Measurements from ENCODE around the gene MBD6.
"Not testable (repeated sequence)": the region's sequence is repeated elsewhere in the genome, so short reads cannot be mapped to it uniquely, and the experiment has no call there.

Gene MBD6

GRCh38 chr12:57569858-57570257, 47.2 kb downstream of the MBD6 start:
- no peak overlapping the region for H3K27ac ChIP-seq (ENCODE audit: low read length)
- no peaks in the 10 kb centered on the region for H3K36me3 ChIP-seq (replicated peaks; ENCODE audit: insufficient read depth, low read length)
- H3K9me2 ChIP-seq (replicated peaks; ENCODE audit: insufficient read depth, low read length): no peaks in the 10 kb centered on the region
- no peaks in the 10 kb centered on the region for H3K79me2 ChIP-seq (ENCODE audit: low read length)
- DNase-seq: no peak
- H3F3A ChIP-seq (ENCODE audit: insufficient read depth, low read length): no peaks in the 10 kb centered on the region
- TF ChIP-seq EZH2 (optimal IDR thresholded peaks at IDR 0.05; ENCODE audit: low read depth, low read length): no peak
- TF ChIP-seq EZH2phosphoT487 (IDR thresholded peaks at IDR 0.05; ENCODE audit: low read length): no peak
- no peak for TF ChIP-seq CTCF (IDR thresholded peaks at IDR 0.05; ENCODE audit: low read length)
- H2AFZ ChIP-seq (ENCODE audit: low read length): no peak overlapping the region
- no peaks in the 10 kb centered on the region for H3K9me3 ChIP-seq (replicated peaks; ENCODE audit: insufficient read depth, low read length)
- no peak overlapping the region for H3K4me3 ChIP-seq (ENCODE audit: low read length)
- no peaks in the 10 kb centered on the region for H3K27me3 ChIP-seq (replicated peaks; ENCODE audit: insufficient read depth, low read length)
- no peaks in the 10 kb centered on the region for H4K20me1 ChIP-seq (ENCODE audit: insufficient read depth, low read length)
- H3K9ac ChIP-seq (ENCODE audit: low read length): no peak overlapping the region
- no peak overlapping the region for H3K4me2 ChIP-seq (ENCODE audit: low read depth, low read length)
- H3K4me1 ChIP-seq (ENCODE audit: low read length): no peaks in the 10 kb centered on the region

- H3F3A ChIP-seq (ENCODE audit: insufficient read depth, low read length); DNase-seq; H3K27ac ChIP-seq (ENCODE audit: low read length); H3K9me3 ChIP-seq (replicated peaks; ENCODE audit: insufficient read depth, low read length); H3K79me2 ChIP-seq (ENCODE audit: low read length); H3K27me3 ChIP-seq (replicated peaks; ENCODE audit: insufficient read depth, low read length); H3K4me2 ChIP-seq (ENCODE audit: low read depth, low read length); H4K20me1 ChIP-seq (ENCODE audit: insufficient read depth, low read length); H3K9me2 ChIP-seq (replicated peaks; ENCODE audit: insufficient read depth, low read length); H3K36me3 ChIP-seq (replicated peaks; ENCODE audit: insufficient read depth, low read length); H2AFZ ChIP-seq (ENCODE audit: low read length); H3K4me1 ChIP-seq (ENCODE audit: low read length); H3K9ac ChIP-seq (ENCODE audit: low read length); H3K4me3 ChIP-seq (ENCODE audit: low read length): not testable (repeated sequence)
These were observed 47.8 kb downstream of the MBD6 start for GRCh38 chr12:57570438-57570837.

GRCh38 chr12:57571926-57572762, 49.5 kb downstream of the MBD6 start:
- no peak overlapping the region for H3K4me3 ChIP-seq (ENCODE audit: low read length)
- no peaks in the 10 kb centered on the region for H3K9me3 ChIP-seq (replicated peaks; ENCODE audit: insufficient read depth, low read length)
- no peaks in the 10 kb centered on the region for H3K9me2 ChIP-seq (replicated peaks; ENCODE audit: insufficient read depth, low read length)
- H3K36me3 ChIP-seq (replicated peaks; ENCODE audit: insufficient read depth, low read length): no peaks in the 10 kb centered on the region
- no peak overlapping the region for H3K4me2 ChIP-seq (ENCODE audit: low read depth, low read length)
- TF ChIP-seq EZH2 (optimal IDR thresholded peaks at IDR 0.05; ENCODE audit: low read depth, low read length) (no peak), CTCF (IDR thresholded peaks at IDR 0.05; ENCODE audit: low read length) (no peak), EZH2phosphoT487 (IDR thresholded peaks at IDR 0.05; ENCODE audit: low read length) (no peak)
- H3K79me2 ChIP-seq (ENCODE audit: low read length): no peaks in the 10 kb centered on the region
- H3K9ac ChIP-seq (ENCODE audit: low read length): no peak overlapping the region
- DNase-seq: no peak
- H3K4me1 ChIP-seq (ENCODE audit: low read length): no peaks in the 10 kb centered on the region
- H3K27me3 ChIP-seq (replicated peaks; ENCODE audit: insufficient read depth, low read length): no peaks in the 10 kb centered on the region
- H4K20me1 ChIP-seq (ENCODE audit: insufficient read depth, low read length): no peaks in the 10 kb centered on the region
- H2AFZ ChIP-seq (ENCODE audit: low read length): no peak overlapping the region
- H3K27ac ChIP-seq (ENCODE audit: low read length): no peak overlapping the region
- H3F3A ChIP-seq (ENCODE audit: insufficient read depth, low read length): no peaks in the 10 kb centered on the region

- TF ChIP-seq EZH2 (optimal IDR thresholded peaks at IDR 0.05; ENCODE audit: low read depth, low read length): no peak
- TF ChIP-seq CTCF (IDR thresholded peaks at IDR 0.05; ENCODE audit: low read length): no peak
- TF ChIP-seq EZH2phosphoT487 (IDR thresholded peaks at IDR 0.05; ENCODE audit: low read length): no peak
- Histone ChIP-seq H3K9me3 (replicated peaks; ENCODE audit: insufficient read depth, low read length) (no peaks in the 10 kb centered on the region), H3K9me2 (replicated peaks; ENCODE audit: insufficient read depth, low read length) (no peaks in the 10 kb centered on the region), H3K4me2 (ENCODE audit: low read depth, low read length) (no peak overlapping the region), H3K36me3 (replicated peaks; ENCODE audit: insufficient read depth, low read length) (no peaks in the 10 kb centered on the region), H3F3A (ENCODE audit: insufficient read depth, low read length) (no peaks in the 10 kb centered on the region), H3K4me1 (ENCODE audit: low read length) (no peaks in the 10 kb centered on the region), H3K9ac (ENCODE audit: low read length) (no peak overlapping the region), H3K79me2 (ENCODE audit: low read length) (no peaks in the 10 kb centered on the region), H3K4me3 (ENCODE audit: low read length) (no peak overlapping the region), H2AFZ (ENCODE audit: low read length) (no peak overlapping the region), H3K27ac (ENCODE audit: low read length) (no peak overlapping the region), H4K20me1 (ENCODE audit: insufficient read depth, low read length) (no peaks in the 10 kb centered on the region), H3K27me3 (replicated peaks; ENCODE audit: insufficient read depth, low read length) (no peaks in the 10 kb centered on the region)
- no peak for DNase-seq
These were observed 52.2 kb downstream of the MBD6 start for GRCh38 chr12:57574795-57575194.

All from MM.1S (cell line).